GM18867 (cell line): ENCODE results near the gene AP2A2.

Experiments
- ATAC-seq: cut with Tn5 transposase; IDR thresholded peaks from one replicate; pipeline ENCODE4 v1.9.1; 2021; ENCODE audit warnings: mild to moderate bottlenecking, moderate library complexity; ENCODE audit not compliant: unreplicated experiment

The AP2A2 gene

DNA sequence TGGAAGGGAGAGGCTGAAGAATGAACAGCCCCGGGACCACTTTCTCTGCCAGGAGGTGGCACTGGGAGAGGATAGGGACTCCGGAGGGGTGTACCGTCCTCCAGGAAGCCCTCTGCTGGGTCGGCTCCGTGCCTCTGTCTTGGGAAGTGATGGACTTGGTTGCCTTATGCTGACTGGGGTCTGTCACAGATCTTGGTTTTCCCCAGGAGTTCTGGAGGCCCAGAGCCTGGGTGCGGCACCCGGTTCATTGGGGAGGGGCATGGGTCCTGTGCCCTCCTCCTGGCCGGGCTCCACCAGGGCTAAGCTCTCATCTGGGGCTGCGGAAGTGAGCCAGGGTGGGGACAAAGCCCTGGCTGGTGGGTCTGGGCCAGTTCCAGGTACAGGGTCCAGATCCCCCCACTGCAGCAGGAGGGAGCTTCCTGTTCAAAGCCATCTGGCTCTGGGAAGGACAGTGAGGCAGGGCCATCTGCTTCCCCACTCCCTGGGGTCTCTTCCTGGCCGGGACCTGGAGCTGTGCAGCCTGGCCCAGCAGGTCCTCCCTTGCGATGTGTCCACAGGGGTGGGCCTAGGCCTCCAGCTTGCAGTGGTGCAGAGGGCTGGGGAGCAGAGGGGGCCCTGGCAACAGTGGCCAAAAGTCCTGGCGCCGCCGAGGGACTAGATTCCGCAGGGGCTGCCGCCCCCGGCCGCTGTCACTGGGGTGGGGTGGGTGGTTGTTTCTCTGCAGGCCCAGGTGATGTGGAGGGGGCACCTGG, 1.1 kb upstream of the AP2A2 start:
- ATAC-seq: no peak

DNA sequence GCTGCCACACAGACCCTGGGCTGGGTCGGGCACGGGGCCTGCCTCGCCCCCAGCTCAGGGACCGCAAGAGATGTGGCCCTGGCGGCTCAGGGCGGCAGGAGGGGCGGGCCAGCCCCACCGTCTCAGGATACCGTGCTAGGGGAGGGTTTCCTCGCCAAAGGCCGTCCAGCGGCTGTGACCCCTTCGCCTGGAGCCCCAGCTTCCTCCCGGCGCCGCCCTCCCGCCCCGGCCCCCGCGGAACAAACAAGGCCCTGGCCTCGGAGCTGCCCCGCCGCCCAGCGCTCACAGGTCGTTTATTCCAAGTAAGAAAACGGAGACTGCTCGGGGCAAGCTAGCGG, 543 bp upstream of the AP2A2 start:
- ATAC-seq: no peak

DNA sequence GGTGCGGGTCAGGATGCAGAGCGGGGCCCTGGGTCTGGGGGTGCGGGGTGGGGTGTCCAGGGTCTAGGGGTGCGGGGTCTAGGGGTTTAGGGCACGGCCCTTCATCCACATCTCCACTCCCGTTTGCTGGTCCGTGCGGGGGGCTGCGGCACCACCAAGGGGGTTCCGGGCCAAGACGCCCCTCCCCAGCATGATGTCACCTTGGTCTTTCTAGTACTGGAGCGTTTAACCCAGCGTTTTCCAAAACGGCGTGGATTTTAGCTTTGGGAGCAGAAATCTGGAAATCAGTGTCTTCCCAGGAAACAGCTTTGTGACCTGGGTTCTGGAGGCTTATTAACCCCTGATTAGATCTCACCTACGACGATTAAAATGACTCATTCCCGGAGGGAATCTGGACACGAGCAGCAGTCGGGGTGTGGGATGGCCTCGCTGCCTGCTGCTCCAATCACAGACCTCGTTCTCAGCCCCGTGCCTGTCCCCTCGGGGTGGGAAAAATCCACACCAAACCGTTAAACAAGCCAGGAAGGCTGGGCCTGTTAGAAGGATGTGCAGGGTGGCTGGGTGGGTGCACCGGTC, 759 bp downstream of the AP2A2 start:
- no peak for ATAC-seq

DNA sequence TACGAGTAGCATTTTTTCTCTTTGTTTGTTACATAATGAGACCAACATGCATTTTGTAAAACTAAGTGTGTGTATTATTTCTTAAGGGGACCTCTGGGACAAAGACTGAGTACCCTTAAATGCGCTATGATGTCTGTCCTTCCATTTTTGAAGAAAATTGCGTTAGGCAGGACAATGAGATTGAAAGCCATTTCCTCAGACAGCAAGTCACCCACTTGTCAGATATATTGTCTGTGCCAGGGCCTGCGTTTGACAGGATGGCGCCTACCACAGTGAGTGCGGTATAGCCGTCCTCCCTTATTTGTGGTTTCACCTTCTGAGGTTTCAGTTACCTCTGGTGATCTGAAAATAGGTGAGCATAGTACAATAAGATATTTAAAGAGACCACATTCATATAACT, 2.2 kb downstream of the AP2A2 start:
- no peak for ATAC-seq

DNA sequence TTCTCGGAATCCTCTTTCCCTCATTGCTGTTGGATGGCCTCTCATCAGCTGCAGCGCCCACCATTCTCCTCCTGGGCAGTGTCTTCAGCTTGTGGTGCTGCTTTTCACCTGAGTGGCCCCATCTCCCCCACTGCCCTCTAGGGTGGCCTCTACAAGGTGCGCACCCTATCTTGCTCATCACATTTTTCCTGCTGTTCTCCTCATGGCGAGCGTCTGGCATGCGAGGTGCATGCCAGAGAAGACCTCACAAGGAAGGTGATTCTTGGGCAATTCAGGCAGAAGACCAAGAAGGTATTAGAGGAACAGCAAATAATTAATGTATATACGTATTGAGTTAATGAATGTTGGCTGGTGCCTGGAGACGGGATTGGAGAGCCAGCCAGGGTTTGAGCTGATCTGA, 3.1 kb downstream of the AP2A2 start:
- ATAC-seq: no peak

DNA sequence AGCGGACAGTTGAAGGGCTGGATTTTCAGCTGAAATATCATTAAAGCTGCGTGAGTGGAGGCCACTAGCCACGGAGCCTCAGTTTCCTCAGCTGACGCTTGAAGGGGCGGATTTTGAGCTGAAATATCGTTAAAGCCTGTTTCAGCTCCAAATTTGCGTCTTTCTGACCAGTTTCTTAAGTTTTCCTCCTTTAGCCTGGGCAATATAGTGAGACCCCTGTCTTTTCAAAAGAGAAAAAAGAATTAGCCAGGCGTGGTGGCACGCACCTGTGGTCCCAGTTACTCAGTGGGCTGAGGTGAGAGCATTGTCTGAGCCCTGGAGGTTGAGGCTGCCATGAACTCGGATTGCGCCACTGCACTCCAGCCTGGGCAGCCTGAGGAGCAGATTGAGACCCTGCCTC, 3.7 kb downstream of the AP2A2 start:
- no peak for ATAC-seq

DNA sequence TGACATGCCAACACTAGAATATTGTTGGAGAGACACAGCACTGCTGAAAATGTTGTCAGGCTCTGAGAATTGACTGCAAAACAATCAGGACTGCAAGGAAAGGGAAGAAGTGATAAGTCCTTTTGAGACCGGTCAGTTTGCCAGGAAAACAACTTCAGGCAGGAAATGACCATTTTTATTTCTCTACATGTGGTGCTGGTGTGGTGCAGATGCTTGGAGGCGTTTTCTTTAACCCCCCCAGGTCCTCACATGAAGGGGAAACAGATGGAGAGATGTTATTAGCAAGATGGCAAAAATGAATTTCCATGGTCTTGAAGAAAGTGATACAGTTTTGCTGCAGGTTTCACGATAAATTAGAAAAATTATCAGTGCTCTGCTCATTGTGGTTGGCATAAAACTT, 5.7 kb downstream of the AP2A2 start:
- no peak for ATAC-seq

DNA sequence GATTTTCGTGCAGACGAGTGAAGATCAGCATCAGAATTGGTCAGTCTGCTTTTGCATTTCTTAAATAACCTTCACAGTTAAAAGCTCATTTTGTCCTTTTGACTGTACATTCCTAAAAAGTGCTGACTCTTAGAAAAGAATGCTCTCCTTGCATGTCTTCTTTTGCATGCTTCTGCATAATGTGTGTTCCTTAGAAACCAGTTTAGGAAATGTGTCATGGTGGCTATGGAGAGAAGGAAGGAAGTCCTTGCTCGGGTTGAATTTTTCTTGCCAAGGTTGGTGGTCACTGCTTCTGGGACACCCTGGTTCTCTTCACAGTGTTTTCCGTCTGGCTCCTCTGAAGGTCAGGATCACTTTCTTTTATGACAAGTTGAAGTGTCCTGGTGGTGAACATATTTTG, 6.8 kb downstream of the AP2A2 start:
- ATAC-seq: no peak

DNA sequence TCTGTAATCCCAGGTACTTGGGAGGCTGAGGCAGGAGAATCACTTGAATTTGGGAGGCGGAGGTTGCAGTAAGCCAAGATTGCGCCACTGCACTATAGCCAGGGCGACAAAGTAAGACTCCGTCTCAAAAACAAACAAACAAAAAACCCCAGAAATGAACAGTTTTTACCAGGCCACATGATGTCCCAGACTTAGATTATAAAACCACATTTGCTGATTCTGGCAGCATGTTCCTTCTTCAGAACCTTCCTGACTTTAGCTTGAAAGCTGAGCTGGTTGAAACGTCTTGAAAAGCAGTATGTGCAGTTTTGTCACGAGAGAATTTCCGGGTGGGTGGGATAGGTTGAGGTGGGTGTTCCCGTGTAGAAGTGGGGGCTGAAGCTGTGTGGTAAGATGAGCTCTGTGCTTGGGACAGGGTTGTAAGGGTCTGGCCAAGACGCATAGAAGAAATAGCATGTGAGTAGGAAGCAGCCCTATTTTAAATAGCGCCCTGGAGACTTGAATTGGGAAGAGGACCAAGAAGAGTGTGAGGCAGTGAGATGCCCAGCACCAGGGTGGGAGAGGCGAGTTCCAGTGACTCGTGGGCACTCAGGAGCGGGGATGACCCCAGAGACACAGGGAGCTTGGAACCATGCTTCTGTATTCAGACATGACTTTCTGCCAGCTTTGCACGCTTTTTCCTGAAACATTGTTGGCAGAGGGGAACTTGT, 7.6 kb downstream of the AP2A2 start:
- no peak for ATAC-seq

DNA sequence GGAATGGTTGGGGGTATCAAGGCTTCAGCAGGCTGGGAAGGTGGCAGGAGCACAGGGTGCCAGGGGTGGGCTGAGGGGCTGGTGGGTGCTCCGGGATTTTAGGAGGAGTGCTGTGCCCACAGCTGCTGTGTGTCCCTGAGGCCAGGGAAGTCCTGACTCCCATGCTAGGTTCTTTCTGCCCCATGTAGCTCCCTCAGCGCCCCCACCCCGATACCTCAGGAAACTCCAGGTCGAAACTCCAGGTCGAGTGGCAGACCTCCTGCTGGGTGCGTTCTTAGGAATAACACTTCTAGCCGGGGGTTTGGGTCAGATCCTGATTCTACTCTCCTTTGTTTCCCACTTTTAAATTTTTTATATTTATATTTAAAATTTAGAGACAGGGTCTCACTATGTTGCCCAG, 8.3 kb downstream of the AP2A2 start:
- no peak for ATAC-seq

DNA sequence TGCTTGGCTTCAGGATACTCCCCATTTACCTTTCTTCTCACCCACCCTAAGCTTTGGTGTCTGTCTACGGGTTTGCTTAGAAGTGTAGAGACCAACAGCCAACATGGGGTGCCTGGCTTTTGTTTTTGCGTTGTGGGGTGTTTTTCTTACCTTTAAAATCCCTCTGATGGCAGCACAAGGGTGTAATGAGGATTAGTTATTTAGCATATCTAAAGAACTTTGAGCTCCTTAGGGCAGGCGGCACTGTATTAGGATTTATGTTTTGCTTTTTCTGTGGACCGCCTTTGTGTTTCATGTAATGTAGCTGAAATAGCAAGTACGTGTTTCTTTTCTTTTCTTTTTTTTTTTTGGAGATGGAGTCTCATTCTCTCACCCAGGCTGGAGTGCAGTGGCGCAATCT, 8.9 kb downstream of the AP2A2 start:
- ATAC-seq: no peak

DNA sequence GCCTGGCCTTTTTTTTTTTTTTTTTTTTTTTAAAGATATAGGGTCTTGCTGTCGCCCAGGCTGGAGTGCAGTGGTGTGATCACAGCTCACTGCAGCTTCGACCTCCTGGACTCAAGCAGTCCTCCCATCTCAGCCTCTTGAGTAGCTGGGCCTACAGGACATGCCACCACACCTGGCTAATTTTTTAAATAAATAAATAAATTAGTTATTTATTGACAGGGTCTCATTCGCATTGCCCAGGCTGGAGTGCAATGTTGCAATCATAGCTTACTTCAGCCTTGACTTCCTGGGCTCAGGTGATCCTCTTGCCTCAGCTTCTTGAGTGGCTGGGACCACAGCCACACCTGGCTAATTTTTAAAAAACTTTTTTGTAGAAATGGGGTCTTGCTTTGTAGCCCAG, 10.5 kb downstream of the AP2A2 start:
- no peak for ATAC-seq

DNA sequence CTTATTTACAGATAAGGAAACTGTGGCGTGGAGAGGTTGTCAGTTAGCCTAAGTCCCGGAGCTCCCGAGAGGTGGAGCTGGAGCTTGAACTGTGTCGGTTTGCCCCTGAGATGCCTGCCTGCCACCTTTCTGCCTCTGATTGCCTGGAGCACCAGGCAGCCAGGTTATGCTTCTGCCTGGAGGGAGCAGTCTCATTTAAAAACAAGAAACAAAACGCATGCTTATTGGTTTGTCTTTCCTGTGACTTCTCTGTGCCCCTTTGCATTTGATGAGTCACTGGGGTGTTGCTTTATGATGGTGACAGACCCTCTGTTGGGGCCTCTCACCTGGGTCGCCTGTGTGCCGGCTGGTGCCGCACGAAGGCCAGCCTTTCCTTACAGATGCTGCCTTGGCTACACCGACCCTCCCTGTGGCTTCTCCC, 12.2 kb downstream of the AP2A2 start:
- no peak for ATAC-seq

DNA sequence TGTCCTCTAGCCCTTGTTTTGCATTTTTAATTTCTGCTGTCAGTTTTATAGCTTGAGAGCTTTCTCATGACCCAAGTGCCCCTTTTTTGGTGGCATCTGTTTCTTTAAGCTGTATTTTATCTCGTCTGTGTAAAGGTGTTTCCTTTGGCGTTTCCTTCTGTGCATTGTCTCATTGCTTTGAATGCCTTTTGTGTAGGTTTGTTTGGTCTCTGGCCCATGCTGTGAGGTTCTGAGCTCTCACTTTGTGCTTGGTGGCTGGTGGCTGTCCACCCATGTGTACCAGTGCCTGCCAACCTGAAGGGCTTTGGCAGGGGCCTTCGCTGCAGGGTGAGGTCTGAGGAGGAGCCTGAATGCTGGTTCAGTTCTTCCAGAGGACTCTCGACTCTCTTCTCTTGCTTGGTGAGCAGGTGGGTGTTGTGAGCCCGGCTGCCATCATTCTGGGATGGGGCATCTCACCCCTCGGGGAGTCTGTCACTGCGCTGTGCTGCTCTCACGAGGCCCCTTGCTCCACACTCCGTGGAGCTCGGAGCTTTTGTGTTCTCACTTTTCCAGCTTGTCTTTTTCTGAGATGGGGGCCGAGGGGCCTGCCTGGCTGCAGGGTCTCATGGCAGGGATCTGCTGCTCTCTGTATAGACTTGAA, 14.9 kb downstream of the AP2A2 start:
- no peak for ATAC-seq

DNA sequence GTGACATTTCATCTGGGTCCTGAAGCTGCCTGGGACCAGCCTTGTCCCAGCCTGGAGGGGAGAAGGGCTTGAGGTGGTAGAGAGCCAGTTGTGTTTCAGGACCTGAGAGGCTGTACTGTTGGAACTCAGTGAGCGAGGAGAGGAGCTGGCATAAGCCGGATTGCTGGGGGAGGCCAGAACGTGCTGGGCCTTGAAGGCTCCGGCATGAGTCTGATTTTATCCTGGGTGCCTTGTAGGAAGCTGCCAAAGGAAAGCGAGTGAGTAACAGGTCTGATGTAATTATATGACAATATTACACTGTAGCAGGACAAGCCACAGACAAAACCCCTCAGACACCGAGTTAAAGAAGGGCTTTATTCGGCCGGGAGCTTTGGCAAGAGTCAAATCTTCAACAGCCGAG, 17.2 kb downstream of the AP2A2 start:
- ATAC-seq: no peak

DNA sequence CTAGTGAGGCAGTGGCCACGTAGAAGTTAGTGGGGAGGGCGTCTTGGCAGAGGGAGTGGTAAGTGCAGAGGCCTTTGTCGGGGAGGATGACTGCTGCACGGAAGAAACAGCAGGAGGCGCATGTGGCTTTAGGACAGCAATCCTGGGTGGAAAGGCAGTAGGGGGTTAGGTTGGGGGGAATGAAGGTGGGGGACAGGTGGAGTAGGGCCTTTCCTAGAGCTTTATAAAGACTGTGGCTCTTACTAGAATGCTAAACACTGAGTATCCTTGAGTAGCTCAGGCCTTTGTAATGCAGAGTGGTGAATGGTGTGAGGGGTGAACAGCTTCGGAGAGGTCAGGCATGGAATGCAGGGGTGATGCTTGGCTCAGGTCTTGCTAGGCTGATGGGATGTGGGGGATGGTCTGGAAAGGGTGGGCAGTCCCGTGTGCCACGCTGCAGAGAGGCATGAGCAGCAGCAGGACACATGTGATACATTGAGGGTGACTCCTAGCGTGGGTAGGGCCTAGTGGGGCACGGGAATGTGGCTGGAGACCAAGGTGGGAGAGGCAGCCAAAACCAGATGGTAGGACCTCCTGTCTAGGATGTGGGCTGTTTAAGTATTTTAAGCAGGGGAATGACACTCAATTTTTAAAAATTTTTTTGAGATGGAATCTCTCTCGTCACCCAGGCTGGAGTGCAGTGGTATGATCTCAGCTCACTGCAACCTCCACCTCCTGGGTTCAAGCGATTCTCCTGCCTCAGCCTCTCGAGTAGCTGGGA, 19.2 kb downstream of the AP2A2 start:
- ATAC-seq: no peak

DNA sequence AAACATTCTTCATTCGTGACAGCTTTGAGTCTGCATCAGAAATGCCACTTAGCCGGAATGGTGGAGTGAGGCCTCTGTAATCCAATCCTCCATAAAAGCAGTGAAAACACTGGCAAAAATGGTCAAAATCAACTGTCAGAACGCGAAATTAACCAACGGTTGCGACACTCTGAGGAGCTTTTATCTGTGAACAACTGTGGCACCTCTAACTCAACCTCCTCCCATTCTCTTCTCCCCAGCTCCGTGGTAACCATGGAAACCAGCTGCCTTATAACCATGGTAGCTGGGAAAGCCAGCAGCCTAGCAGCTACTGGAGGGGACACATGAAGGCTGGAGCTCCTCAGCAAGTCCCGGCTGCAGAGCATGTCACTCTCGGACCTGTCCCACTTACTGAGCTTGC, 20.3 kb downstream of the AP2A2 start:
- no peak for ATAC-seq

DNA sequence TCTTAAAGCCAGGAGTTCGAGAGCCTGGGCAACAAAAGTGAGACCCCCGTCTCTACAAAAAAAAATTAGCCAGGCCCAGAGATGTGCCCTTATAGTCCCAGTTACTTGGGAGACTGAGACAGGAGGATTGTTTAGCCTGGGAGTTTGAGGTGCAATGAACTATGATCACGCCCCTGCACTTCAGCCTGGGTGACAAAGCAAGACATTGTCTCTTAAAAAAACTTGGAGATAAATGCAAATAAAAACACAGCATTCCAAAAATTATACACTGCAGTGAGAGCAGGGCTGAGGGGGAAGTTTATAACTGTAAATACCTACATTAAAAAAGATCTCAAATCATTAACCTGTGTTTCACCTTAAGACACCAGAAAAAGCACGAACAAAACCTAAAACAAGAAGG, 22.1 kb downstream of the AP2A2 start:
- ATAC-seq: no peak

DNA sequence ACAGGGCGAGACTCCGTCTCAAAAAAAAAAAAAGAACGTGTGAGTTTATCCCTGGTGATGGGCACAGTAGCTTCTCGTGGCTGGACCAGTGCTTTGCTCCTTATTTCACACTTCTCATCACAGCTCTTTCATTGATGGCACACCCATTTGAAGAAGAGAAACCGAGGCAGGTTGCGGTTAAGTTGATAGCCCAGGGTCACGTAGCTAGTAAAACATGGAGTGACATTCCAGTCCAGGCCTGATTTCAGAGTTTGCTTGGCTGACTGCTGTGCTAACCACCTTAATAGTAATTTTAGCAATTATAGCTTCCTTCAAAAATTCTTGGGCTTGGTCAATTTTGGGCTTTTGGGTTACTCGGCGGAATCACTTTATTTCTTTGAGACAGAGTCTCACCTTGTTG, 25.8 kb downstream of the AP2A2 start:
- no peak for ATAC-seq

DNA sequence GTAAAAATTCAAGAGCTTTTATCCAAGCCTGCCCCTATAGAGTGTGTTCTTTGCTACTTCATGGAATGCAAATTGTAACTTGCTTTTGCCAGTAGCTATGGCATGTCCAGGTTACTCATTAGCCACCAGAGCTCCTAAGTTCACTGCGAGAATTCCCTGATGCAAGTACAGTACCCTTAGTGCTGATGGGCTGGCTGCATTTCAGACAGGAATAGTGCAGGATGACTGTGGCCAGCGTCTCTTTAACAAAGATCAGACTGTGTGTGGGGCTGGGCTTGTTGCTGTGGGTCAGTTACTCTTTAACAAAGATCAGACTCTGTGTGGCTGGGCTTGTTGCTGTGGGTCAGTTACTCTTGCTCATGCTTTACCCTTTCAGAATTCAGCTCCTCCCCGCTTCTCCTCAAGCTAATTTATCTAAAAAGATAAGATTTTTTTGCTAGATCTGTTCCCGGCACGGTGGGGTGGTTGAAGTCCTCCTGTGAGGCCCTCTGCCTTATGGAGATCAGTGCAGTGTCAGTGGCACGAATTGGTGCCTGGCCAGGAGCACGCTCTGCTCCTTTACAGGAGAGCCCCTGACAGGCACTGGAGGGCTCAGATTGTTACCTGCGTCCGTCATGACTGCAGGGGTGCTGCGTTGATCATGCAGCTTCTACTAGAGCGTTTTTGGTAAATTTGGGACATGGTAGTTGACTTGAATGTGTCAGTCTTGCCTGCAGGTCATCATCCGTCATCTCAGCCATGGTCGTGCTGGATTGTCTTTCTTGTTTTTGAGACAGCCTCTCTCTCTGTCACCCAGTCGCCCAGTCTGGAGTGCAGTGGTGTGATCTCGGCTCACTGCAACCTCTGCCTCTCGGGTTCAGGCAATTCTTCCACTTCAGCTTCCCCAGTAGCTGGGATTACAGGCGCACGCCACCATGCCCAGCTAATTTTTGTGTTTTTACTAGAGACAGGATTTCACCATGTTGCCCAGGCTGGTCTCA, 27.0 kb downstream of the AP2A2 start:
- no peak for ATAC-seq
